PC-9 (cell line): Measurements from ENCODE around the gene CHST14. TPM values are rescaled to one million over a fixed set of nuclear protein-coding genes. Genes with fewer than 3 reads are reported as not detected.

Source experiments
- BruUV-seq: library from RNA; stranded (reverse); fragments of 400-500 nt; replicated peaks from 2 replicates; lab custom pipeline; 2021; lab: Mats Ljungman, UMichigan
- CTCF ChIA-PET: fragments of 300-600 bp; sonication (Branson Sonifier 250); formaldehyde crosslinking; loops from one replicate; lab custom pipeline; 2022; ENCODE audit warnings: antibody characterized with exemption; lab: Charles Lee
- POLR2A ChIA-PET: fragments of 300-600 bp; sonication (Branson Sonifier 250); formaldehyde crosslinking; loops from one replicate; lab custom pipeline; 2022; ENCODE audit warnings: antibody characterized with exemption; ENCODE audit not compliant: unreplicated experiment; lab: Charles Lee
- DNase-seq, 2 experiments: peaks; one replicate each; pipeline versions ENCODE4 v3.0.0 to v3.0.0-alpha.2; 2015 to 2022; ENCODE audit warnings: mixed read lengths in 1 of 2
- H2AFZ ChIP-seq: fragments of 200-600 bp; sonication (generic); 2 replicates; pipeline ENCODE4 v1.8.1; 2017; ENCODE audit warnings: antibody characterized with exemption
- H3F3A ChIP-seq: fragments of 200-600 bp; sonication (generic); 2 replicates; pipeline ENCODE4 v1.8.1; 2017; ENCODE audit warnings: antibody characterized with exemption, mild to moderate bottlenecking, low read depth; ENCODE audit not compliant: insufficient read depth
- H3K27ac ChIP-seq: fragments of 200-600 bp; sonication (generic); 2 replicates; pipeline ENCODE4 v1.6.1; 2016; ENCODE audit warnings: mixed run types
- H3K27me3 ChIP-seq: fragments of 200-600 bp; sonication (generic); 2 replicates; pipeline ENCODE4 v1.6.1; 2016; ENCODE audit warnings: low read depth, mixed run types; ENCODE audit not compliant: insufficient read depth
- H3K36me3 ChIP-seq: fragments of 200-600 bp; sonication (generic); 2 replicates; pipeline ENCODE4 v1.6.1; 2016; ENCODE audit warnings: low read depth, mixed run types
- H3K4me1 ChIP-seq: fragments of 200-600 bp; sonication (generic); replicated peaks from 2 replicates; pipeline ENCODE4 v1.6.1; 2016; ENCODE audit warnings: mixed run types; ENCODE audit not compliant: insufficient read depth
- H3K4me2 ChIP-seq: fragments of 200-600 bp; sonication (generic); 2 replicates; pipeline ENCODE4 v1.6.1; 2017; ENCODE audit warnings: mixed run types
- H3K4me3 ChIP-seq: fragments of 200-600 bp; sonication (generic); 2 replicates; pipeline ENCODE4 v1.6.1; 2016; ENCODE audit warnings: mixed run types
- H3K79me2 ChIP-seq: fragments of 200-600 bp; sonication (generic); 2 replicates; pipeline ENCODE4 v1.6.1; 2017; ENCODE audit warnings: low read depth, mixed run types
- H3K9me2 ChIP-seq: fragments of 200-600 bp; sonication (generic); 2 replicates; pipeline ENCODE4 v1.8.1; 2017; ENCODE audit warnings: mild to moderate bottlenecking; ENCODE audit not compliant: insufficient read depth
- H3K9me3 ChIP-seq: fragments of 200-600 bp; sonication (generic); 2 replicates; pipeline ENCODE4 v1.8.1; 2016; ENCODE audit warnings: low read depth; ENCODE audit not compliant: insufficient read depth
- H4K20me1 ChIP-seq: fragments of 200-600 bp; sonication (generic); 2 replicates; pipeline ENCODE4 v1.8.1; 2017; ENCODE audit not compliant: insufficient read depth
- CTCF ChIP-seq: fragments of 200-600 bp; sonication (generic); conservative IDR thresholded peaks from 2 replicates; pipeline ENCODE4 v1.6.1; 2017; ENCODE audit warnings: mixed run types, antibody characterized with exemption, mild to moderate bottlenecking, moderate library complexity
- EZH2 ChIP-seq: fragments of 200-600 bp; sonication (generic); IDR thresholded peaks from 2 replicates; pipeline ENCODE4 v1.8.0; 2017; ENCODE audit warnings: antibody characterized with exemption, low read depth
- intact Hi-C: fragments of 100-400 bp; cut with micrococcal nuclease; formaldehyde crosslinking; loops from one replicate; pipeline ENCODE4 v1.10.0; 2022; ENCODE audit not compliant: unreplicated experiment
- total RNA-seq: library from RNA; stranded (reverse); gene quantifications from 2 replicates; pipeline ENCODE4 v1.2.3, GENCODE V29; 2021

CHST14 gene
- total RNA-seq, 1 experiment from 2014 or later = 34.3 TPM

- no peak for TF ChIP-seq CTCF
- Histone ChIP-seq H2AFZ (no peak overlapping the region), H3K27ac (no peak overlapping the region), H3K79me2 (no peaks in the 10 kb centered on the region), H3K4me3 (no peak overlapping the region), H3K27me3 (no peaks in the 10 kb centered on the region), H4K20me1 (0 out of 2 replicates have a peak, but pooled peaks cover 2% of the 10 kb centered on the region), H3K4me1 (no peaks in the 10 kb centered on the region), H3K36me3 (no peaks in the 10 kb centered on the region), H3F3A (no peaks in the 10 kb centered on the region), H3K9me2 (no peaks in the 10 kb centered on the region), H3K4me2 (no peak overlapping the region), H3K9me3 (no peaks in the 10 kb centered on the region)
- CTCF ChIA-PET = interaction anchor here (0.5 kb wide), 1 partner anchor 42 kb away, joined by 5 read pairs; no protein-coding TSS in a partner anchor
- intact Hi-C loops = no loop called here
- DNase-seq = no peak
- POLR2A ChIA-PET = interaction anchor here (0.6 kb wide), 1 partner anchor 126 kb away, joined by 9 read pairs; no protein-coding TSS in a partner anchor
- no TSS peak for BruUV-seq
Observed at GRCh38 chr15:40463279-40463678, 7.5 kb upstream of the CHST14 start.

GRCh38 chr15:40463886-40464545 lies 6.8 kb upstream of the CHST14 start:
- H2AFZ ChIP-seq = no peak overlapping the region
- no peaks in the 10 kb centered on the region for H3K79me2 ChIP-seq
- no peak for TF ChIP-seq EZH2
- no peak for TF ChIP-seq CTCF
- no peak overlapping the region for H3K4me3 ChIP-seq
- no peaks in the 10 kb centered on the region for H3K36me3 ChIP-seq
- intact Hi-C loops = no loop called here
- no peaks in the 10 kb centered on the region for H3K9me2 ChIP-seq
- peak in 1 of 2 experiments; percentile 42 for DNase-seq
- H3K27ac ChIP-seq = no peak overlapping the region
- no peaks in the 10 kb centered on the region for H3K4me1 ChIP-seq
- peaks cover 3% of the 10 kb centered on the region; the same call in 1 of the 2 replicates for H3F3A ChIP-seq
- no peaks in the 10 kb centered on the region for H3K9me3 ChIP-seq
- H3K4me2 ChIP-seq = no peak overlapping the region
- no TSS peak for BruUV-seq
- POLR2A ChIA-PET = interaction anchor here (0.5 kb wide), 1 partner anchor 19 kb away, joined by 12 read pairs; no protein-coding TSS in a partner anchor
- CTCF ChIA-PET = no interaction called here
- H4K20me1 ChIP-seq = 0 out of 2 replicates have a peak, but pooled peaks cover 2% of the 10 kb centered on the region
- H3K27me3 ChIP-seq = no peaks in the 10 kb centered on the region

GRCh38 chr15:40464595-40465185 lies 6.1 kb upstream of the CHST14 start:
- H3K4me1 ChIP-seq = no peaks in the 10 kb centered on the region; the same call in 1 of the 2 replicates
- DNase-seq = no peak
- no peaks in the 10 kb centered on the region for H3K27me3 ChIP-seq
- no peak overlapping the region for H3K4me3 ChIP-seq
- intact Hi-C loops = no loop called here
- H3K36me3 ChIP-seq = no peaks in the 10 kb centered on the region
- H3K79me2 ChIP-seq = no peaks in the 10 kb centered on the region
- ChIA-PET POLR2A (interaction anchor here (0.5 kb wide), 1 partner anchor 20 kb away, joined by 12 read pairs; no protein-coding TSS in a partner anchor), CTCF (no interaction called here)
- peaks cover 10% of the 10 kb centered on the region; the same call in 1 of the 2 replicates for H3F3A ChIP-seq
- H2AFZ ChIP-seq = no peak overlapping the region
- H4K20me1 ChIP-seq = 0 out of 2 replicates have a peak, but pooled peaks cover 2% of the 10 kb centered on the region
- no peak overlapping the region for H3K4me2 ChIP-seq
- H3K27ac ChIP-seq = no peak overlapping the region
- no peaks in the 10 kb centered on the region for H3K9me2 ChIP-seq
- no peak for TF ChIP-seq CTCF
- no peak for TF ChIP-seq EZH2
- BruUV-seq = no TSS peak
- H3K9me3 ChIP-seq = no peaks in the 10 kb centered on the region
